NCI-H2196 (cell line): ENCODE data around the gene S100A12.
A peak's percentile ranks its signal among the peaks of the same experiment; 100 is the strongest.
"Not testable (repeated sequence)": the region's sequence is repeated elsewhere in the genome, so short reads cannot be mapped to it uniquely, and the experiment has no call there.

Experiments used
- DNase-seq: peaks from one replicate; lab custom pipeline; 2025; ENCODE audit not compliant: unreplicated experiment; lab: John Stamatoyannopoulos, UW

The S100A12 gene

DNA sequence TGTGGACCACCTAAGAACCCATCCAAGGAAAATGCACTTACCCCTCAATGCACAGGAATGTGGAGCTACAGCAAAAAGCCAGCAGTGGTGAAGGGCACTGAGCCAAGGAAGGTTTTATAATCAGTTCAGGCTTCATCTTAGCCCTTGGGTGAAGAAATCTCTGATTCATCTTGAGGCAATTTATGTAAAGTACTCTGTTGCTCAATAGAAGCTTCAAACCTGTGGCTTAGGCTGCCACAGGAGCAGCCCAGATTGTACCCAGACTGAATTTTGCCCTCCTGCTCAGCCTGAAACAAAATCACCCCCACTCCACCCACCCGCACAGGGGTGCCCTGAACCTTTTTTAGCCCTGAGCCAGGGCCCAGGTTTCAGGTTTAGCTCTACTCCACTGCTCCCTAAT lies at the start of gene S100A12:
S100A12 (minus strand) TSS at position 111 of the 400 bp plus-strand sequence. CDS start 1,029 bp downstream, outside the sequence.
- no peak for DNase-seq

- no peak for DNase-seq
Measured at GRCh38 chr1:153422450-153423068, 47.1 kb upstream of the S100A12 start.

- no peak for DNase-seq
Measured at GRCh38 chr1:153420306-153420705, 44.9 kb upstream of the S100A12 start.

DNA sequence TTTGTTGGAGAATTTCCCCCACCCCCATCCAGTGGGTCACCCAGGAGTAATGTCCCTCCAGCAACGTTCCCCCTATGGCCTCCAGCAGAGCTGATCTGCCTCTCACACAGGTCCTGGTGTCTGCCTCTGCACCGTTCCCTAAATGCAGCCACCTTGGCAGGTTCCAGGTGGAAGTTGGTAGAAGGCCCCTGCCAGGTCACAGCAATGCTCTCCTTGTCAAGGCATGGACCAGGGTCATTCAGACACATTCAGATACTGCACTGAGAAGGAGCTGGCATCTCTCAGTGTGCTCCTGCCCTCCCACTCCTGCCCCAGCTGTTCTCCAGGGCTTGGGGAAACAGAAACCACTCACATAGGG lies 44.0 kb upstream of the S100A12 start:
- not testable (repeated sequence) for DNase-seq

- not testable (repeated sequence) for DNase-seq
Measured at GRCh38 chr1:153418758-153419435, 43.5 kb upstream of the S100A12 start.

DNA sequence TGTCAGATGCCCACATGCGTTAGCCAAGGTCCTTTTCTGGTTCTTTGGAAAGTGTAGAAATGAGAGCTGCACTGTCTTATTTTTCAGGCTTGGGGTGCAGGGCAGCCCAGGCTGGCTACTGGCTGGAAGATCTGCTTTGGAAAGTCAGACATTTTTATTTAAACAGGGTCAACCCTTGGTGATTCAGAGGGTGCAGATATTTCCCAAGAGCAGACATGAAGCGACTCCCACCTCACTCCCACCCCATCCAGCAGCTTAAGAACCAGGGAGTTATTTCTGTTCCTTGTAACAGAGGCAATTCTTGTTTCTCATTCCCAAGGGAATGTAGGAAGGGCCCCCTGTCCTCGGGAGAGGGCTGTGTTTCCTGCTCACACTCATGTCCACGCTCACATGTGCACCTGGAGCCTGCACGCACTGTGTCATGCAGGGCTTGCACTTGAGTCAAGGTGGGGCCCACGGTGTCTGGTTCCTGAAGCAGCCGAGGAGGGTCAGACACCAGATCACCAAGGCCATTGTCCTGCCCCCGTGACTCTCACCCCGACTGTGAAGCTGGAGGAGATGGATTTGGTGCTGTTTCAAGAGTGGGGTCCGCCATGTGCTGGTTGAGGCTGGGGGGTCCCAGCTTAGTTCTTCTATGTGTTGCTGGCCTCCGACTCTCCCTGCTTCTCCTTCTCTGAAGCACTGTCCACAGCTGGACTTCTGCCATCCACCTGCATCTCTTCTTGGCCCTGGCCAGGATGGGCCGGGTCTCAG lies 41.9 kb upstream of the S100A12 start:
- DNase-seq: no peak

GRCh38 chr1:153415850-153416570 lies 40.6 kb upstream of the S100A12 start, which contains the start of gene S100A7A:
Gene S100A7A (plus strand): TSS chr1:153416520. CDS start chr1:153418083, 1,563 bp downstream.
- no peak for DNase-seq

DNA sequence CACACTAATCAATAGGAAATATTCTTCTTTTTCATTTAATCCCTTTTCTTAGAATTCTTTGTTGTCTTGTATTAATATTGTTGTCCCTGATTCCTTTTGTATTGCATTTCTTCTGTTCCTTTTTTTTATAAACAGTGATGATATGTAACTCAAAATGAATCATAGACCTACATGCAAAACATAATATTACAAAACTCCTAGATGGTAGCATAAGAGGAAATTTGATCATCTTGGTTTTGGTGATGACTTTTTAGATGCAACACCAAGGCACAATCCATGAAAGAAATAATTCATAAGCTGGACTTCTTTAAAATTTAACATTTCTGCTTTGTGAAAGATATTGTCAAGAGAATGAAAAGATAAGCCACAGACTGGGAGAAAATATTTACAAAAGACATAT lies 38.5 kb upstream of the S100A12 start:
- not testable (repeated sequence) for DNase-seq

DNA sequence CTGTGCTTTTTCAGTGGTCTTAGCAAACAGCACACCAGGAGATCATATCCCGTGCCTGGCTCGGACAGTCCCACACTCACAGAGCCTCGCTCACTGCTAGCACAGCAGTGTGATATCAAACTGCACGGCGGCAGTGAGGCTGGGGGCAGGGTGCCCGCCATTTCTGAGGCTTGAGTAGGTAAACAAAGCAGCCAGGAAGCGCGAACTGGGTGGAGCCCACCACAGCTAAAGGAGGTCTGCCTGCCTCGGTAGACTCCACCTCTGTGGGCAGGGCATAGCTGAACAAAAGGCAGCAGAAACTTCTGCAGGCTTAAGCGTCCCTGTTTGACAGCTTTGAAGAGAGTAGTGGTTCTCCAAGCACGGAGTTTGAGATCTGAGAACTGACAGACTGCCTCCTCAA lies 31.9 kb upstream of the S100A12 start:
- DNase-seq: not testable (repeated sequence)

GRCh38 chr1:153405825-153406599 lies 30.6 kb upstream of the S100A12 start:
- not testable (repeated sequence) for DNase-seq

- DNase-seq: no peak
Measured at GRCh38 chr1:153404768-153405167, 29.3 kb upstream of the S100A12 start.

- no peak for DNase-seq
Measured at GRCh38 chr1:153404086-153404635, 28.7 kb upstream of the S100A12 start.

DNA sequence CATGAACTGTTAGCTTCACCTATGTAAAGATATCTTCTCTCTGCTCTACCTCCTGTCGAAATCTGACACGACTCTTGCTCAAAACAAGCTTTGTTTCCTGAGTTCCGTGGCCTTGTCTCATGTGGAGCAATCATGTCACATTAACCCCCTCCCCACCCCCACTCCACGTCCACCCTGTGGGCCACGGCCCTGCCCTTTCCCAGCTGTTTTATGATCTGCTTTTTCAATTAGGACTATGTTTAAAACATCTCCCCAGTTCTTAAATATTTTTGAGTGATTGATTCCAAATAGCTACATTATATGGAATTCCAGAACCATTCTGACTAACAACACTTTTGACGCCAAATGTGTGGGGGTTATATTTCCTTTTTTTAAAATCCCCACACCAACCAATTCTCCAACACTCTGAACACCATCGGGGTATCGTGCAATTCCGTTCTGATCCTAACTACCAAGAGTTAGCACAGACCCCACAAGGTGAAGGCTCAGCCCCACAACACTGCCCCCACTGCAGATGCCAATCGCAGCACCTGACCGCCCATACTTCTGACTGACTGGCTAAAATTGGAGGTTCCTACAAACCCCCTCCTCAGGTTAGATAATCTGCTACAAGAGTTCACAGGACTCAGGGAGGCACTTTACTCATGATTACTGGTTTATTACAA lies 28.1 kb upstream of the S100A12 start:
- DNase-seq: no peak

- no peak for DNase-seq
Measured at GRCh38 chr1:153402226-153402625, 26.8 kb upstream of the S100A12 start.

GRCh38 chr1:153401461-153401860 lies 26.0 kb upstream of the S100A12 start:
- DNase-seq: no peak

DNA sequence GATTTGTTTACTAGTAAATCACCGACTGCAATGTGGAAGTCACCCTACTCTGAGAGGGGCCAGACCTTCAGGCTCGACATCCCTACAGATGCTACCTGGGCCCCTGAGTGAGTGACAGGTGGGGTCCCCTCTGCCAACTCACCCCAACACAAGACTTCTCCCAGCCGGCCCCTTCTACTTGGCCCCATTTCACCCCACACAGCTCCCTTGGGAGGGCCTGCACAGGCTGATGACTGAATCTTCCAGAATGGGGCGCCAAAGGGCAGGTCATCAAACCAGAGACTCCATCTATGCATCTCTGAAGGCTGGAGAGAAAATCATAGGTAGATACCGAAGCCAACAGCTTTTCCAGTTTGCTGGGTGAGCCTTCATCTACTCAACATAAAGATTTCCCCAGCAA lies 24.8 kb upstream of the S100A12 start:
- DNase-seq: peak; percentile 8

- no peak for DNase-seq
Measured at GRCh38 chr1:153399401-153400055, 24.1 kb upstream of the S100A12 start.

DNA sequence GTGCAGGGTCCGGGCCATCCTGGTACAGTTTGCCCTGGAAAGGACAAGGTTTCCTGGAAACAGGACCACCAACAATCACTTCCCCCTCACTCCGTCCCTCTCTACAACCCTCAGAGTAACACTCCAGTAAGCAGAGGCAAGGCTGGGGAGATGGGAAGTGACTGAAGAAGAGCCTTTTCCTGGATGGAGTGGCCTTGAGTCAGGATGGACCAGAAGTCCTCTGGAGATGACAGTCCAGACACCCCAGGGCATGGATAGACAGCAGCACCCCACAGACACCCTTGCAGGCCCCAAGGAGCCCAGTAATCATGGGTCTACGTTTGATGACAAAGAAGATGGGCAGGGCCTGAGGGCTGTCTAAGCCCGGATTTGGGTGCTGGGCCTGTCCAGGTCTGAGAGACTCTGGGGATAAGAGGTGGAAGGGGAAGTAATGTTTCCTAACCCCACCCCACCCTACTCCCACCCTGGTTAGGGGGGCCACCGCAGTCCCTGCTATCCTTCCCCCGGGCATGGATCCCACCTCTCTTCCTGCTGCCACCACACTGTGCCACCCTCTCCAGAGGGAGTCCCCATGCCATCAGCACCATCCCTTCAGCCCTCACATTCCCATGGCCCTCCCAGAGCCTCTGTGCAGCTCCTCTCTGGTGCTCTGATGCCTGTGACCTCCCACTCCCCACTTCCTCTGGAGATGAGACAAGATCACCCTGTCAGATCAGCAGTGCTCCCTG lies 22.7 kb upstream of the S100A12 start:
- no peak for DNase-seq
